GM18505 (cell line): Measurements from ENCODE around the gene OPN5.
"Not testable (repeated sequence)": the region's sequence is repeated elsewhere in the genome, so short reads cannot be mapped to it uniquely, and the experiment has no call there.

ENCODE experiments used
- ATAC-seq: cut with Tn5 transposase; IDR thresholded peaks from one replicate; pipeline ENCODE4 v1.9.1; 2021; ENCODE audit not compliant: unreplicated experiment
- POLR2A ChIP-seq: IDR thresholded peaks from 4 replicates; pipeline ENCODE4 v1.6.1; 2011; ENCODE audit warnings: borderline replicate concordance; ENCODE audit not compliant: insufficient read depth, insufficient read length; ENCODE audit errors: extremely low read depth

OPN5 gene

GRCh38 chr6:47781732-47782131 lies at the start of gene OPN5:
Gene OPN5 (plus strand): TSS chr6:47782032. CDS start chr6:47782067, 35 bp downstream.
- no peak for ATAC-seq
- TF ChIP-seq POLR2A, result no peak

- no peak for TF ChIP-seq POLR2A
- ATAC-seq, result peak; percentile 65
Measured at GRCh38 chr6:47733879-47734558, 47.8 kb upstream of the OPN5 start.

- no peak for ATAC-seq
- TF ChIP-seq POLR2A, result no peak
Measured at GRCh38 chr6:47734831-47735481, 46.9 kb upstream of the OPN5 start.

GRCh38 chr6:47736083-47736700 lies 45.6 kb upstream of the OPN5 start:
- TF ChIP-seq POLR2A, result no peak
- no peak for ATAC-seq

- no peak for ATAC-seq
- no peak for TF ChIP-seq POLR2A
Measured at GRCh38 chr6:47737406-47737805, 44.4 kb upstream of the OPN5 start.

GRCh38 chr6:47740714-47741113 lies 41.1 kb upstream of the OPN5 start:
- no peak for TF ChIP-seq POLR2A
- ATAC-seq, result no peak

- TF ChIP-seq POLR2A, result no peak
- peak; percentile 79 for ATAC-seq
Measured at GRCh38 chr6:47741807-47742206, 40.0 kb upstream of the OPN5 start.

GRCh38 chr6:47743744-47744143 lies 38.1 kb upstream of the OPN5 start:
- no peak for ATAC-seq
- TF ChIP-seq POLR2A, result no peak

GRCh38 chr6:47745269-47745668 lies 36.6 kb upstream of the OPN5 start:
- not testable (repeated sequence) for ATAC-seq

- no peak for ATAC-seq
- TF ChIP-seq POLR2A, result no peak
Measured at GRCh38 chr6:47749757-47750156, 32.1 kb upstream of the OPN5 start.

GRCh38 chr6:47752801-47753200 lies 29.0 kb upstream of the OPN5 start:
- no peak for ATAC-seq
- TF ChIP-seq POLR2A, result no peak

- no peak for TF ChIP-seq POLR2A
- ATAC-seq, result no peak
Measured at GRCh38 chr6:47759364-47759763, 22.5 kb upstream of the OPN5 start.

- no peak for TF ChIP-seq POLR2A
- ATAC-seq, result no peak
Measured at GRCh38 chr6:47762502-47762901, 19.3 kb upstream of the OPN5 start.

GRCh38 chr6:47766445-47766844 lies 15.4 kb upstream of the OPN5 start:
- no peak for ATAC-seq
- no peak for TF ChIP-seq POLR2A
